WTC11 (cell line): ENCODE results near the gene HOXA13. TPM values are rescaled to one million over a fixed set of nuclear protein-coding genes. Genes with fewer than 3 reads are reported as not detected.
A peak's percentile ranks its signal among the peaks of the same experiment; 100 is the strongest.

Experiments used
- ATAC-seq: fragments of 200-7000 bp; cut with Tn5 transposase; 2 replicates; pipeline ENCODE4 v1.10.0; 2021; ENCODE audit warnings: mild to moderate bottlenecking, moderate library complexity
- CTCF ChIA-PET: fragments of 300-600 bp; sonication (Branson Sonifier 250); formaldehyde crosslinking; loops from one replicate; lab custom pipeline; 2021; ENCODE audit warnings: antibody characterized with exemption; lab: Charles Lee
- POLR2A ChIA-PET: fragments of 350-600 bp; sonication (Branson Sonifier 250); formaldehyde crosslinking; loops from one replicate; lab custom pipeline; 2021; ENCODE audit warnings: antibody characterized with exemption; lab: Charles Lee
- DNase-seq: peaks from one replicate; pipeline ENCODE4 v3.0.0; 2021; ENCODE audit warnings: low spot score
- H3K27ac Mint-ChIP-seq: 2 replicates; pipeline ENCODE4 v1.8.0; 2021; ENCODE audit warnings: mixed read lengths
- H3K27me3 Mint-ChIP-seq: 2 replicates; pipeline ENCODE4 v1.8.0; 2021; ENCODE audit warnings: low read depth, mild to moderate bottlenecking, moderate library complexity, mixed read lengths
- H3K36me3 Mint-ChIP-seq: 2 replicates; pipeline ENCODE4 v1.8.0; 2021; ENCODE audit warnings: mixed read lengths
- H3K4me1 Mint-ChIP-seq: 2 replicates; pipeline ENCODE4 v1.8.0; 2022; ENCODE audit warnings: mixed read lengths
- H3K4me3 Mint-ChIP-seq: 2 replicates; pipeline ENCODE4 v1.8.0; 2021; ENCODE audit warnings: mild to moderate bottlenecking, moderate library complexity, mixed read lengths
- H3K9me3 Mint-ChIP-seq: 2 replicates; pipeline ENCODE4 v1.8.0; 2021; ENCODE audit warnings: mixed read lengths
- ATF1 ChIP-seq: sonication (generic); formaldehyde crosslinking; IDR thresholded peaks from 2 replicates; pipeline ENCODE4 v1.8.1; 2023; ENCODE audit warnings: mild to moderate bottlenecking, moderate library complexity, missing genetic modification reagents
- ATF3 ChIP-seq: sonication (generic); formaldehyde crosslinking; conservative IDR thresholded peaks from 2 replicates; pipeline ENCODE4 v1.8.1; 2022; ENCODE audit warnings: mild to moderate bottlenecking, missing genetic modification reagents
- ERG ChIP-seq: fragments of 250-450 bp; sonication (Bioruptor Pico); IDR thresholded peaks from 2 replicates; pipeline ENCODE4 v1.8.0; 2021; ENCODE audit warnings: mild to moderate bottlenecking
- IRF1 ChIP-seq: sonication (generic); formaldehyde crosslinking; IDR thresholded peaks from 2 replicates; pipeline ENCODE4 v1.8.0; 2023; ENCODE audit warnings: missing genetic modification reagents
- IRF2 ChIP-seq: sonication (generic); formaldehyde crosslinking; IDR thresholded peaks from 2 replicates; pipeline ENCODE4 v1.8.0; 2022; ENCODE audit warnings: low read depth, missing genetic modification reagents, borderline replicate concordance
- NFE2L1 ChIP-seq: sonication (generic); formaldehyde crosslinking; IDR thresholded peaks from 2 replicates; pipeline ENCODE4 v1.8.1; 2023; ENCODE audit warnings: missing genetic modification reagents
- SMAD3 ChIP-seq: sonication (generic); formaldehyde crosslinking; IDR thresholded peaks from 2 replicates; pipeline ENCODE4 v1.8.0; 2022; ENCODE audit warnings: missing genetic modification reagents, mild to moderate bottlenecking, borderline replicate concordance
- ZBTB21 ChIP-seq: sonication (generic); formaldehyde crosslinking; IDR thresholded peaks from 2 replicates; pipeline ENCODE4 v1.8.1; 2023; ENCODE audit warnings: mild to moderate bottlenecking, missing genetic modification reagents, borderline replicate concordance
- ZNF121 ChIP-seq: sonication (generic); formaldehyde crosslinking; IDR thresholded peaks from 2 replicates; pipeline ENCODE4 v1.8.0; 2023; ENCODE audit warnings: missing genetic modification reagents
- ZNF416 ChIP-seq: fragments of 250-450 bp; sonication (Bioruptor Pico); IDR thresholded peaks from 2 replicates; pipeline ENCODE4 v1.9.0; 2021; ENCODE audit warnings: mild to moderate bottlenecking, inconsistent platforms
- ZNF512 ChIP-seq: sonication (generic); formaldehyde crosslinking; IDR thresholded peaks from 2 replicates; pipeline ENCODE4 v1.8.1; 2022; ENCODE audit warnings: missing genetic modification reagents, borderline replicate concordance
- ZNF532 ChIP-seq: fragments of 250-450 bp; sonication (Bioruptor Pico); IDR thresholded peaks from 2 replicates; pipeline ENCODE4 v1.9.0; 2021; ENCODE audit warnings: mild to moderate bottlenecking, borderline replicate concordance
- total RNA-seq: library from RNA; stranded (reverse); gene quantifications from 3 replicates; pipeline ENCODE4 v1.2.3, GENCODE V29; 2021
- TF ChIP-seq, protein P1 (sequence below): sonication (generic); formaldehyde crosslinking; IDR thresholded peaks from 2 replicates; pipeline ENCODE4 v1.8.1; 2023; ENCODE audit warnings: mild to moderate bottlenecking, missing genetic modification reagents, borderline replicate concordance
- TF ChIP-seq, protein P2 (sequence below): sonication (generic); formaldehyde crosslinking; IDR thresholded peaks from 2 replicates; pipeline ENCODE4 v1.8.0; 2023; ENCODE audit warnings: mild to moderate bottlenecking, missing genetic modification reagents
- TF ChIP-seq, protein P3 (sequence below): fragments of 250-450 bp; sonication (Bioruptor Pico); IDR thresholded peaks from 2 replicates; pipeline ENCODE4 v1.9.0; 2021; ENCODE audit warnings: mild to moderate bottlenecking

Gene HOXA13
- total RNA-seq, 1 experiment from 2014 or later: not detected

DNA sequence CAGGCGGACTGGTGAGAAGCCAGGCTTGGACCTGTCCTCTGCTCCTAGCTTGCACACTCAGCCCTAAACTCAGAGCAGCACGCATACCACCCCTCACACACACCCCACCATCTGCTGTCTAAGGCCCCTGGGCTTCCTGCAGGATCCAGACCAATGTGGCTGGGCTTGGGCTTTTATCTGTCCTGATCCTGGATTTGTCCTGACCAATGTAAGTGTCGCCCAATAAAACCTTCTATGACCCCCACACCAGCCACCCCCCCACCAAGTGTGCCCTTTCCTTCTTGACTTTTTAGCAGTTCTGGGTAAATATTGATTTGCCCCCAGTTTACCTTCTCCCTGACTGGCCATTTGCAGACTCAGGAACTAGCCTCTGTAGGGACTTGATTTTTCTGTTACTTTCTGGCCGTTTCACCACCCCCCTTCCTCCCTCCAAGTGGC, 1.7 kb upstream of the HOXA13 start (continued):
- TF ChIP-seq ZNF532 (CRISPR knock-in tag): no peak
- no peak for TF ChIP-seq IRF2
- TF ChIP-seq IRF1: no peak
- TF ChIP-seq, protein P1, sequence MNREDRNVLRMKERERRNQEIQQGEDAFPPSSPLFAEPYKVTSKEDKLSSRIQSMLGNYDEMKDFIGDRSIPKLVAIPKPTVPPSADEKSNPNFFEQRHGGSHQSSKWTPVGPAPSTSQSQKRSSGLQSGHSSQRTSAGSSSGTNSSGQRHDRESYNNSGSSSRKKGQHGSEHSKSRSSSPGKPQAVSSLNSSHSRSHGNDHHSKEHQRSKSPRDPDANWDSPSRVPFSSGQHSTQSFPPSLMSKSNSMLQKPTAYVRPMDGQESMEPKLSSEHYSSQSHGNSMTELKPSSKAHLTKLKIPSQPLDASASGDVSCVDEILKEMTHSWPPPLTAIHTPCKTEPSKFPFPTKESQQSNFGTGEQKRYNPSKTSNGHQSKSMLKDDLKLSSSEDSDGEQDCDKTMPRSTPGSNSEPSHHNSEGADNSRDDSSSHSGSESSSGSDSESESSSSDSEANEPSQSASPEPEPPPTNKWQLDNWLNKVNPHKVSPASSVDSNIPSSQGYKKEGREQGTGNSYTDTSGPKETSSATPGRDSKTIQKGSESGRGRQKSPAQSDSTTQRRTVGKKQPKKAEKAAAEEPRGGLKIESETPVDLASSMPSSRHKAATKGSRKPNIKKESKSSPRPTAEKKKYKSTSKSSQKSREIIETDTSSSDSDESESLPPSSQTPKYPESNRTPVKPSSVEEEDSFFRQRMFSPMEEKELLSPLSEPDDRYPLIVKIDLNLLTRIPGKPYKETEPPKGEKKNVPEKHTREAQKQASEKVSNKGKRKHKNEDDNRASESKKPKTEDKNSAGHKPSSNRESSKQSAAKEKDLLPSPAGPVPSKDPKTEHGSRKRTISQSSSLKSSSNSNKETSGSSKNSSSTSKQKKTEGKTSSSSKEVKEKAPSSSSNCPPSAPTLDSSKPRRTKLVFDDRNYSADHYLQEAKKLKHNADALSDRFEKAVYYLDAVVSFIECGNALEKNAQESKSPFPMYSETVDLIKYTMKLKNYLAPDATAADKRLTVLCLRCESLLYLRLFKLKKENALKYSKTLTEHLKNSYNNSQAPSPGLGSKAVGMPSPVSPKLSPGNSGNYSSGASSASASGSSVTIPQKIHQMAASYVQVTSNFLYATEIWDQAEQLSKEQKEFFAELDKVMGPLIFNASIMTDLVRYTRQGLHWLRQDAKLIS: no peak
- TF ChIP-seq ATF1: no peak
- TF ChIP-seq, protein P2, sequence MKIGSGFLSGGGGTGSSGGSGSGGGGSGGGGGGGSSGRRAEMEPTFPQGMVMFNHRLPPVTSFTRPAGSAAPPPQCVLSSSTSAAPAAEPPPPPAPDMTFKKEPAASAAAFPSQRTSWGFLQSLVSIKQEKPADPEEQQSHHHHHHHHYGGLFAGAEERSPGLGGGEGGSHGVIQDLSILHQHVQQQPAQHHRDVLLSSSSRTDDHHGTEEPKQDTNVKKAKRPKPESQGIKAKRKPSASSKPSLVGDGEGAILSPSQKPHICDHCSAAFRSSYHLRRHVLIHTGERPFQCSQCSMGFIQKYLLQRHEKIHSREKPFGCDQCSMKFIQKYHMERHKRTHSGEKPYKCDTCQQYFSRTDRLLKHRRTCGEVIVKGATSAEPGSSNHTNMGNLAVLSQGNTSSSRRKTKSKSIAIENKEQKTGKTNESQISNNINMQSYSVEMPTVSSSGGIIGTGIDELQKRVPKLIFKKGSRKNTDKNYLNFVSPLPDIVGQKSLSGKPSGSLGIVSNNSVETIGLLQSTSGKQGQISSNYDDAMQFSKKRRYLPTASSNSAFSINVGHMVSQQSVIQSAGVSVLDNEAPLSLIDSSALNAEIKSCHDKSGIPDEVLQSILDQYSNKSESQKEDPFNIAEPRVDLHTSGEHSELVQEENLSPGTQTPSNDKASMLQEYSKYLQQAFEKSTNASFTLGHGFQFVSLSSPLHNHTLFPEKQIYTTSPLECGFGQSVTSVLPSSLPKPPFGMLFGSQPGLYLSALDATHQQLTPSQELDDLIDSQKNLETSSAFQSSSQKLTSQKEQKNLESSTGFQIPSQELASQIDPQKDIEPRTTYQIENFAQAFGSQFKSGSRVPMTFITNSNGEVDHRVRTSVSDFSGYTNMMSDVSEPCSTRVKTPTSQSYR (CRISPR knock-in tag): no peak
- no peak for TF ChIP-seq ZBTB21 (CRISPR knock-in tag)
- TF ChIP-seq ZNF121: no peak
- TF ChIP-seq, all 79 proteins: peak for 0

DNA sequence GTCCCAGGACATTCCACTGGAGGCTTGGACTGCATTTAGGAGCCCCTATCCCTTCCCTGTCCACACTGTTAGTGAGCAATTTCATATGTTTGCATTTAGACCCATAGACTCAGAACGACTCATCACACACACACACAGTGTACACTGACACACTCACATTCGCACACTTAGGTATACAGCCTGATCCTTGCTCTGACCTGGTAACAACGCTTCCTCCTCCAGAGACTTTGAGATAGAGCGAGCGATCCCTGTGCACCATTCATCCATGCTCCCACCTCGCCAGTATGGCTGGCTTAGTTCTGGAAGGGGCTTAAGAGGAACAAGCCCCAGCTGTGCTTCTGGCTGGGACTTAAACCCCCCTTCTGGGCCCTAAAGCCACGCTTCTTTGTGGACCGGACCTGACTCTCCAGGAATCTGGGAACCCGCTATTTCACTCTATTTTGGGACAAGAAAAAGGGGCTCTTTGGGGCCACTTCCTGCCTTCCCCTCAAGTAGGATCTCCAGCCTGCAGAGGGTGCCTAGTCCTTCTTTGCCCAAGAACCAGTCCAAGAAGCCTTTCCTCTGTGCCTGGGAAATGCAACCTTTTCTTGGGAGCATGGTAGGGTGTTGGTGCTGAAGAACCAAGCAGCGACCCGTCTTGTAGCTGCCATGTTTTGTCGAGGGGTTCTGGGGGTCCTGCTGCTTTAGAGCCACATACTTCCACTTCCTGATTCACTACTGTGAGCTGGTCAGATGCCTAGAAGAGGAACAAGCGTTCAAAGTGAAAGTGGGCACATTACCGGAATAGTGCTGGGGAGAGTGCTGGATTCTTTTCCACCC, 1.1 kb upstream of the HOXA13 start:
- TF ChIP-seq ZNF512 (CRISPR knock-in tag): no peak
- TF ChIP-seq, protein P3, sequence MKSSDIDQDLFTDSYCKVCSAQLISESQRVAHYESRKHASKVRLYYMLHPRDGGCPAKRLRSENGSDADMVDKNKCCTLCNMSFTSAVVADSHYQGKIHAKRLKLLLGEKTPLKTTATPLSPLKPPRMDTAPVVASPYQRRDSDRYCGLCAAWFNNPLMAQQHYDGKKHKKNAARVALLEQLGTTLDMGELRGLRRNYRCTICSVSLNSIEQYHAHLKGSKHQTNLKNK (CRISPR knock-in tag): no peak
- no peak for TF ChIP-seq NFE2L1 (CRISPR knock-in tag)
- TF ChIP-seq ATF3: no peak
- TF ChIP-seq ZNF416 (CRISPR knock-in tag): no peak
- no peak for TF ChIP-seq IRF2
- no peak for TF ChIP-seq ERG (CRISPR knock-in tag)
- TF ChIP-seq SMAD3: no peak
- peaks cover 34% of the 10 kb centered on the region for H3K4me1 Mint-ChIP-seq
- ATAC-seq: no peak
- CTCF ChIA-PET: interaction anchor here (1.2 to 2.8 kb wide), 6 partner anchors 21 to 893 kb away, joined by 3 to 20 read pairs (median 10); no protein-coding TSS in a partner anchor
- peak overlapping the region; percentile 49 for H3K4me3 Mint-ChIP-seq
- no peaks in the 10 kb centered on the region for H3K9me3 Mint-ChIP-seq
- H3K36me3 Mint-ChIP-seq: no peaks in the 10 kb centered on the region
- no peak overlapping the region for H3K27ac Mint-ChIP-seq
- POLR2A ChIA-PET: interaction anchor here (0.7 kb wide), 1 partner anchor 24 kb away, joined by 3 read pairs; no protein-coding TSS in a partner anchor
- peaks cover 96% of the 10 kb centered on the region for H3K27me3 Mint-ChIP-seq
- no peak for DNase-seq
